AG04449 (cell line): ENCODE data around the gene GPR180.

Experiments
- CTCF ChIA-PET: fragments of 350-600 bp; formaldehyde crosslinking; extraction: SDS; loops from one replicate; lab custom pipeline; 2021; ENCODE audit warnings: antibody characterized with exemption; lab: Yijun Ruan, JAX
- POLR2A ChIA-PET: fragments of 400-600, 350-600 bp; formaldehyde crosslinking; extraction: SDS; loops from one replicate; lab custom pipeline; 2020; ENCODE audit warnings: antibody characterized with exemption, inconsistent platforms; lab: Yijun Ruan, JAX
- DNase-seq: peaks from one replicate; pipeline ENCODE4 v3.0.0-alpha.2; 2010; ENCODE audit warnings: low read depth, low spot score
- H3K4me3 ChIP-seq: 2 replicates; pipeline ENCODE4 v1.5.1; 2011; ENCODE audit warnings: low read depth, mild to moderate bottlenecking, control low read depth, low read length
- TF ChIP-seq, protein P1 (sequence below): IDR thresholded peaks from one replicate; pipeline ENCODE4 v1.5.1; 2011; ENCODE audit warnings: mild to moderate bottlenecking, moderate library complexity, low read length, control low read depth, inconsistent platforms; ENCODE audit not compliant: insufficient read depth; ENCODE audit errors: missing control alignments

Gene GPR180

GRCh38 chr13:94569615-94570014 is 32.0 kb upstream of the GPR180 start:
- ChIA-PET POLR2A (no interaction called here), CTCF (no interaction called here)
- no peak overlapping the region for H3K4me3 ChIP-seq
- TF ChIP-seq, protein P1, sequence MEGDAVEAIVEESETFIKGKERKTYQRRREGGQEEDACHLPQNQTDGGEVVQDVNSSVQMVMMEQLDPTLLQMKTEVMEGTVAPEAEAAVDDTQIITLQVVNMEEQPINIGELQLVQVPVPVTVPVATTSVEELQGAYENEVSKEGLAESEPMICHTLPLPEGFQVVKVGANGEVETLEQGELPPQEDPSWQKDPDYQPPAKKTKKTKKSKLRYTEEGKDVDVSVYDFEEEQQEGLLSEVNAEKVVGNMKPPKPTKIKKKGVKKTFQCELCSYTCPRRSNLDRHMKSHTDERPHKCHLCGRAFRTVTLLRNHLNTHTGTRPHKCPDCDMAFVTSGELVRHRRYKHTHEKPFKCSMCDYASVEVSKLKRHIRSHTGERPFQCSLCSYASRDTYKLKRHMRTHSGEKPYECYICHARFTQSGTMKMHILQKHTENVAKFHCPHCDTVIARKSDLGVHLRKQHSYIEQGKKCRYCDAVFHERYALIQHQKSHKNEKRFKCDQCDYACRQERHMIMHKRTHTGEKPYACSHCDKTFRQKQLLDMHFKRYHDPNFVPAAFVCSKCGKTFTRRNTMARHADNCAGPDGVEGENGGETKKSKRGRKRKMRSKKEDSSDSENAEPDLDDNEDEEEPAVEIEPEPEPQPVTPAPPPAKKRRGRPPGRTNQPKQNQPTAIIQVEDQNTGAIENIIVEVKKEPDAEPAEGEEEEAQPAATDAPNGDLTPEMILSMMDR: no peak
- no peak for DNase-seq

GRCh38 chr13:94579063-94579462 is 22.6 kb upstream of the GPR180 start:
- ChIA-PET CTCF (interaction anchor here (1.8 kb wide), 1 partner anchor 144 kb away, joined by 5 read pairs; no protein-coding TSS in a partner anchor), POLR2A (no interaction called here)
- DNase-seq: no peak
- TF ChIP-seq, protein P1: no peak
- no peak overlapping the region for H3K4me3 ChIP-seq

GRCh38 chr13:94583926-94584325 is 17.7 kb upstream of the GPR180 start:
- TF ChIP-seq, protein P1: no peak
- ChIA-PET POLR2A (no interaction called here), CTCF (no interaction called here)
- H3K4me3 ChIP-seq: no peak overlapping the region
- DNase-seq: no peak

- TF ChIP-seq, protein P1: no peak
- CTCF ChIA-PET: no interaction called here
- no peak overlapping the region for H3K4me3 ChIP-seq
- POLR2A ChIA-PET: interaction anchor here (0.8 kb wide), 1 partner anchor 10 kb away, joined by 4 read pairs; the partner anchor contains the start of gene TGDS
- no peak for DNase-seq
Observed at GRCh38 chr13:94585543-94586101, 16.0 kb upstream of the GPR180 start.

DNA sequence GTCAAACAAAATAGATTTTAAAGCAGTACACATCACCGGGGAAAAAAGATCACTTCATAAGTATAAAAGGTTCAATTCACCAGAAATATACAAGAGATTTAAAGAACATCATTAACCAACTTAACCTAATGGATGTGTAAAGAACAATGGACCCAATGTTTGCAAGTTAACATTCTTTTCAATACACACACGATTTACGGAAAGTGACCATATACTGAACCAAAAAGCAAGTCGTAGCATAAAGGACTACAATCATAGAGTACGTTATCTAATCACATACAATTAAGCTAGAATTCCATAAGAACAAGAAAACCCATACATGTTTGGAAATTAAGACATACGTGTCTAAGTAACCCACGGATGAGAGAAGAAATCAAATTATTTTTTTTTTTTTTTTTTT is 15.3 kb upstream of the GPR180 start:
- TF ChIP-seq, protein P1: no peak
- no peak for DNase-seq
- H3K4me3 ChIP-seq: no peak overlapping the region
- CTCF ChIA-PET: interaction anchor here (0.6 to 1.1 kb wide), 2 partner anchors 31 to 1566 kb away, joined by 3 read pairs; no protein-coding TSS in a partner anchor
- POLR2A ChIA-PET: no interaction called here

DNA sequence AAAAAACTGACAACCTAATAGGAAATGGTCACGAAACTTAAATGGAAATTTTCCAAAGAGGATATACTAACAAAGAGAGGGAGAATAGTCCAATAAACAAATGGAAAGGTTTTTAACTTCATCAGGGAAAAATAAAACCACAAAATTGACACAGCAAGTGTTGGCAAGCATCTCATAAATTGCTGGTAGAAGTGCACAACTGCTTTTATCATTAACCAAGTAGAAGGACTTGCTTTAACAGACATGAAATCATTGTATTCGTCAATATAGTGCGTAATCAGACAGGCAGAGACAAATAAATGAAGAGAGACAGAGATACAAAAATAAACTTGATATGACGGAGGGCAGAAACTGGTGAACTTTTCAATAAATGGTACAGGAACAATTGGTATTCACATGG is 13.1 kb upstream of the GPR180 start:
- no peak for DNase-seq
- POLR2A ChIA-PET: no interaction called here
- TF ChIP-seq, protein P1: no peak
- H3K4me3 ChIP-seq: no peak overlapping the region
- CTCF ChIA-PET: no interaction called here
